ENCODE results near the gene GBGT1.

Gene GBGT1

DNA sequence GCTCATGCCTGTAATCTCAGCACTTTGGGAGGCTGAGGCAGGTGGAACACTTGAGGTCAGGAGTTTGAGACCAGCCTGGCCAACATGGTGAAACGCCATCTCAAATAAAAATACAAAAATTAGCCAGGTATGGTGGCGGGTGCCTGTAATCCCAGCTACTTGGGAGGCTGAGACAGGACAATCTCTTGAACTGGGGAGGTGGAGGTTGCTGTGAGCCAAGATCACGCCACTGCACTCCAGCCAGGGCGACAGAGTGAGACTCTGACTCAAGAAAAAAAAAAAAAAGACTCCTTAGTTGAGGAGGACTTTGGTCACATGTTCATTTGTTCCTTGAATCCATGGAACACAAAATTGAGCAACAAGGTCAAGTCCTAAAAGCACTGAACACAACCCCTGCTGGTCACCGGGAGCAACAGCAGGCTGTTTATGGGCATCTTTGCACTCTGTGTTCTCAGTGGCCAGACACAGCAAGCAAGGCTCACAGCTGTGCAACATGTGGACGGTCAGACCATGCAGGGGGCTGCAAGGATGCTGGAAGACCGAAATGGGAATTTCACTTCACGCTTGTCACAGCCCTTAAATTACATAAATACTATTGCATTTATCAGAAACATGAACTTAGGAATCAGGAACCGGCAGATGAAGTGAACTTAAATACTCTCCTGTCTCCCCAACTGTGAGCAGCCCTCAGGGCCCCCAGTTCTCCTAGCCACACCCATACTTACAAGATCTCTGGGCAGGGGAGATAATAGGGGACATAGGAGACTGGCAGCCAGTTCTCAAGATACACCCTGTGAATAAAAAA is 2.8 kb downstream of the GBGT1 start:
- DNase-seq, result peak; percentile 39

DNA sequence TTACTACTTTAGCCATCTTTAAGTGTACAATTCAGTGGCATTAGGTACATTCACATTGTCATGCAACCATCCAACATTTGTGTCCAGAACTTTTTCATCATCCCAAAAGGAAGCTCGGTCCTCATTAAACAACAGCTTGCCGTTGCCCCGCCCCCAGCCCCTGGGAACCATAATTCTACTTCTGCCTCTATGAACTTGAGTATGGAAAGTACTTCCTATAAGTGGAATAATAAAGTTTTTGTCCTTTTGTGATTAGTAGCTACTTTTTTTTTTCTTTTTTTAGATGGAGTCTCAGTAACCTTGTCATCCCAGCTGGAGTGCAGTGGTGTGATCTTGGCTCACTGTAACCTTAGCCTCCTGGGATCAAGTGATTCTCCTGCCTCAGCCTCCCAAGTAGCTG is 5.0 kb downstream of the GBGT1 start:
- DNase-seq, result no peak

DNA sequence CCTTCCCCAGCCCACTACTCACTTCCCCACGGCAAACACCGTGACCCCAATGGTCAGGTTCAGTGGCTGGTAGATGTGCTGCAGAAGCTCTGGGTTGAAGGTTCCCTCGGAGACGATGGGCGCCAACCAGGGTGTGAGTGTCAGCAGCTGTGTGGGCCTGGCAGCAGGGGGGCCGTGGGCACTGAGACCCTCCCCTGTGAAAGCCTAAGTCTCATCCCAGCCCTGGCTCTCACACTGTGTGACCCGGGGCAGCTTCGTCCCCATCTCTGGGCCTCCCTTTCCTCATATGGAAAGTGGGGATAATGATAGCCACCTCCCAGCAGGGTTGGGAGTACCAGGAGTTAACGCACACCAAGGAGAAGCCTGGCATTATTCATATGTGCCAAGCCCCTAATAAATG is 8.6 kb downstream of the GBGT1 start:
- DNase-seq, result no peak

DNA sequence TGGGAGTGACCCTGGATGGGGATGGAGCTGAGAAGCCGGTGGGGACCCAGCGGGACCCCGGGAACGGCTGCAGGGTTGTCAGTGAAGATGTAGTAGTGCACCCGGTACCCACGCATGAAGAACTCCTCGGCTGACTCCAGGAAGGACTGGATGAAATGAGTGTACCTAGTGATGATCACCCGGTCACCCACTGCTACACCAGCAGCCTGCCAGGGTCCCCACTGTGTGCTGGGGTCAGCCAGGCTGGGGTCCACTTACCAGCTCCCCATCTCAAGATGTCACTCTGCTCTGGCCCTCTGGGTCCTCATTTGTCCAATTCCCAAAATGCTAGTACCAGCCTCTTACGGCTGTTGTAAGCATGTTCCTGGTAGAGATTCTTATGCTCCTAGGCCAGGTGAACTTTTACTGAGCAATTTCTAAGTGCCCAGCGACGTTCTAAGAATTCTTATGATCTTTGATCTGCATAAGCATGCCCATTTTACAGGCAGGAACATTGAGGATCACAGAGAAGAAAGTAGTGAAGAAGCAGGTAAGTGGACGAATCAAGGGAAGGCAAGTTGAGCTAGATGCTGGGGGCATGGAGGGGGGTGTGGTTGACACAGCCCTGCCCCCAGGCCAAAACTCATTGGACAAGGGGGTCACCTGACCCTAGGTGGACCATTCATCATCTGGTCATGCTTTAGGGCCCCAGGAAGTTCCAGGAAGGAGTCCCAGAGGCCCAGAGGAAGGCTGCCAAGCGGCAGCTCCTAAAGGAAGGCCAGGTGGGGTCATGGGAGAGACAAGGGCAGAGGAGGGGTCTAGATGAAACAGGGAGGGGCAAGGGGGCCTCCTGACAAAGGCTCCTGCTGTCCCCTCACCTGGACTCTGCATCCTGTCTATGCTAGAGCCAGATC is 9.4 kb downstream of the GBGT1 start:
- DNase-seq, result no peak

DNA sequence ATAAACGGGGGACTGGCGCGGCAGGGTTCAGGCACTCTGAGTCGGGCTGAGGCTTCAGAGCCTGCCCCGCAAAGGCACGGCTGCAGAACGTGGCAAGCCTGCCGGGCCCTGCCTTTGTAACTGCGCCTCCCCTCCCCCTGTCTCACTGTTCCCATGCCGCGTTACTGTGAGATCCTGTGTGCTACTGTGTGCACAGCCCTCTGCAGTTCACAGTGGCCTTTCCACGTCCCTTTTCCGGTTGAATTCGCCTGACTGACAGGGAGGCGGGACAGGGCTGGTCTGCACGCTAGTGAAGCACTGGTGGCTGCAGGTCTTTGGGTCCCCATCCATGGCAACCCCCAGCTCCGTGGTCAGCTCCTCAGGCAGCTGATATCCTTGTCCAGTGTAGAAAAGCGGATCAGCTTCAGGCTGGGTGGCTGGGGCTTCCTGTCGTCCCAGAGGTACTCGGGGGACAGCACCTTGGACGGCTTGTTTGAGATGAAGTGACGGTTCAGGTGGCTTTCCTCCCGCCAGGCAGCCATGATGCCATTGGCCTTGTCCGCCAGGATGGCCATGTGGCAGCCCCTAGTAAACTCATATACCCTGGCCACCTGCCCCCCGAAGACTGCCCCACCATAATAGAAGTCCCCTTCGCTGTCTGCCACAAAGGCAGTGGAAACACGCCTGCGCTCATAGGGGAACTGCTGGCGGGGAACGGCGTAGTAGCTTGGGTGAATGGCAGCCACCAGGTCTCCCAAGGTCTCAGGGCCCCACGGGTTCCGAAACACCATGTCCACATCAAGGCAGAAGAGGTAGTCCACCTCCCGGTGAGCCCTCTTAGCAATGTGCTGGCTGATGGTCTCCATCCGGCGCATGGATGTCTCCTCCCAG is 10.3 kb downstream of the GBGT1 start:
- no peak for DNase-seq

DNA sequence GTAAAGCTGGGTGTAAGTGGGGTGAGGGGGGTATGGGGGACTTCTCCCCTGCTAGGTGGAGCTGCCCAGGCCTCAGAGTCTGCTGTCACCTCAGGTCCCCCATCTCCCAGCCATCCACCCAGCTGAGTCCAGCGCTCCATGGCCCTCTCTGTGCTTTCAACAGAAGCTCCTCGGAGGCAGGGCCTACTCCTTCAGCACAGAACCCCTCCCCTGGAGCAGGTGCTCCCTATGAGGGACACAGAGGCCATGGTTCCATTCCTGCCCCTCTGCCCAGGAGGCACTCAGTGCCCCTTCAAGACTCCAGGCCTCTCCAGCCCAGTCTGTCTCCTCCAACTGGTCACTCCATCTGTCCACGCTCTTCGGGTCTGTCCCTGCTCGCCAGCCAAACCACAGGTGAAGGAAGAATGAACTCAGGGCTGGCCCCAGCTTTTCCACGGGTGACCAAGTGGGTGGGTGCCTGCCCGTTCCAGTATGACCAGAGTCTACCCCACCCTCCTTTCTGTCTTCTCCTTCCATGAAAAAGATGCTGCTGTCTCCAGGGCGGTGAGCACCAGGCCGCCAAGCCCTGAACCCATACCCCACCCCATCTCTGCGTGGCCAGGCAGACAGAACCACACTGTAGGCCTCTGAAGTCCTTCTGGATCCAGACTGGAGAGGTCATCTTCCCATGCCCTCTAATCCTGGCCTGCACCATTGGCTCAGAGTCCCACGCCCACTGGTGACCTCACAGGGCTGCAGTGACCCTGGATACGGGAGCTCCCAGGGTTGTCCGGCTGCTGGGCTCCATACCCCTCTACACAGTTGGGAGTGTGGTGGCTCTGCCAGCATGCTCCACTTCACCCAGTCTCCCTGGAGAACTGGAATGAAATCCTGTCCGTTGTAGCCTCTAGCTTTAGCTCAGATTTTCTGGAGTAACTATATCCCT is 11.9 kb downstream of the GBGT1 start:
- DNase-seq, result no peak

DNA sequence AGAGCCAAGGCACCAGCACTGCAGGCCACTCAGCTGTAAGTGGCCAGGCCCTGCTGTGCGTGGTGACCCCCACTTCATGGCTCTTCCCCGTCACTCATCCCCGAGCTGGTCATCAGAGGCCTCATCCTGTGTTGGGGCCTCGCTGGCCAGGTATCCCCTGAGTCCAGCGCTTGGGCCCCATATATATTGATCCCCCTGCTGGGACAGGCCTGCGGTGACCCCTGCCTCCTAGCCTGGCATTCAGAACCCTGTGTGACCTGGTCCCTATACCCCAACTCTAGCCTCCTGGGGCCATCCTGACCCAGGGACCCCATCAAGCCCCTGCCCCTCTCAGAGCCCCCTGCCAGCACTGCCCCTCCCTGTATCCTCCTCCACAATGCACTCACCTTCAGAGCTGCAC is 12.7 kb downstream of the GBGT1 start:
- no peak for DNase-seq

DNA sequence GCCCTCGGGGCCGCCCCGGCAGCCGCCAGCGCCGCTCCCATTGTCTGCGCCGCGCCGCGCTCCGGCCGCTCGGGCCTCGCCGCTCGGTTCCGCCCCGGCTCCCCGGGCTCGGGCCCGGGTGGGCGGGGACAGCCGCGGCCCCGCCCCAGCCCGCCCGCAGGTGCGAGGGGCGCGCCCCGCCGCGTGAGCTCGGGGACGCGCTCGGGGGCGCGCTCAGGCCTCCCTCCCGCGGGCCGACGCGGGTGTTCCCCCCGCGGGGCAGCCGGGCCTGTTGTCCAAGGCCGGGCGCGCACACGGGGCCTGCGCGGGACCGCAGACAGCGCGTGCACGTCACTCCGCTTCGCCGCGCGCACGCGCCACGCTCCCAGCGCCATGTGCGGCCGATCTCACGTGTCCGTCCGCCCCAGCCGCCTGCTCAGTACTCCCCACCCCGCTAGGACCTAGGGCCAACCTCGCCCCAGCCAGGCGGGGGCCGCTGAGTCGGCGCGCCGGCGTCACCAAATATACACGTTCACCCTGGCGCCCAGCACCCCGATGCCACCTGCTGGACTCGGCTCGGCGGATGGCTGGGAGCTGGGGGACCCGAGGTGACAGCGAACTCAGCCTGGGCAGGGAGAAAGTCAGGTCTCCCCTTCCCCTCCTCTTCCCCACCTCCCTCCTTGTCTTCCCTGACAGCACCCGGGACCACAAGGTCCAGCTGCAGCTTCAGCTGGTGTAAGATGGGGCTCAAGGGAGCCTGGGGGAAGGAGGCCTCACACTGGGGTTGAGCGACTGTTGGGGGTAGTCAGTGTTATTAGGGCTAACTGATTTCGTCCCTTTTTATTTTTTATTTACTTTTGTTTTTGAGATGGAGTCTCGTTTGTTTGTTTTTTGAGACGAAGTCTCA is 14.3 kb downstream of the GBGT1 start:
- DNase-seq, result peak; percentile 76

DNA sequence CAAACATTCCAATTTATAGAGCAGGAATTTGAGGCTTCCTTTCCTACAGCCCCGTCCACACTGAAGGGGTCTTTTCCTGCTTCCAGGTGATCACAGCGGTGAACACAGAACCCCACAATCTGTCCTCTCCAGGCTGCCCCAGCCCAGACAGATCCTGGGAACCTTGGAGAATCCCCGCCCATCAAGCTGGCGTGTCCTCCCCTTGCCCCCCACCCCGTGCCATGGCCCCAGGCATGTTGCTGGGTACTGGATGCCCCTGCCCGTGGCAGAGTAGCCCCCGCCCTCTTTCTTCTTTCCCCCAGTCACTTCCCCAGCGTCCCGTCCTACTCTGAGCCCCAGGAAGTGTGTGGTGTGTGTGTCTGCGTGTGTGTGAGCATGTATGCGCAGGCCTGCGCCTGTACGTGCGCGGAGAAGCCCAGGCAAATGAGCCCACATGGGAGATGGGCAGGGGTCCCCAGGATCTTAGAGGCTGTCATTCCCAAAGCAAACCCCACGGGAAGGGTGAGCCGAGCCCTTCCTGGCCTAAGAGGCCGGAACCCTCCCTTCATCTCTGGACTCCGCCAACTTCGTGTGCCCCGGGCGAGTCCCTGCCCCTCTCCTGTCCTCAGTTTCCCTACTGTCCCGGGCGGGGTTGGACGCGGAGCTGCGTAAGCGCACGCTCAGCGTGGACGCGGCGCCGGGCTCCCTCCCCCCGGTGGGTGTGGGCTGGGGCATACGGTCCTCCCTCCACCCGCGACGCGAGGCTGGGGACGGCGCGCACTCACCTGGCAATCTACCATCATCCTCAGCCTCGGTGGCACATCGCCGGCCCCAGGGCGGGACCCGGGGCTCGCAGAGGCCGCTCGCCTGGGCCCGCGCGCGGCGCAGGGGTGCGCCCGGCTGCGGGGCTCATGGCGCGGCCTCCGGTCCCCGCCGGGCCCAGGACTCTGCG is 15.2 kb downstream of the GBGT1 start:
- peak; percentile 63 for DNase-seq

DNA sequence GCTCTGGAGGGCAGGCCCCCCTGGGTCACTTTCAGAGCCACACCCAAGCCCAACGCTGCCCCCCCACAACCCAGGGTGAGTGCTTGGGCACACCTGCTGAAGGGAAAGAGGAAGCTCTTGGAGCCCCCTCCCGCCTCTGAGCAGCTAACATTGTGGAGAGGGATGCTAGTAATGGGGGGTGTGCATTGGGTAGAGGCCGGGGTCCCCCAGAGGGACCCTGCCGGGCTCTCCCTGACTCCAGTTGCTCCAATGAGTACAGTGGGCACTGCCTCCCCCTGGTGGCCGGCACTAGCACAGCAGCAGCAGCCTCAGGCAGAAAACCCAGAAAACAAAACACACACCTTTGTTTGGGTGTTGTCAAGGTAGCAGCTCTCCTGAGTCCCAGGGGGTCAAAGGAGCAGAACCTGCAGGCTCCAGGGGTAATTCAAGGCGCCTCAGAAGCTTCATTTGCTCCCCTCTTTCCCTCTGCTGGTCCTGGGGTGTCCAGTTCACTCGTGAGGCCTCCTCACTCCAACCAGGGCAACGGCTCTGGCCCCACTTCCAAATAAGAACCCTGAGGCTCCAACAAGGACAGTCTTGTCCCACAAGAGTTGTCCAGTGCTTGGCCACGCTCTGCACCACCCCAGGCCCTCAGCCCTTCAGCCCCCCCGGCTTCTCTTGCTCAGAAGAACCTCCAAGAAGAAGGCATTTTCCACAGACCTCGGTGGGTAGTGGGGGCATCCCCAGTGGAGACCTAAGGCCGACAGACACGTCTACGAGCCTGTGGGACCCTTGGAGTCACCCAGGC is 16.1 kb downstream of the GBGT1 start:
- peak; percentile 88 for DNase-seq

DNA sequence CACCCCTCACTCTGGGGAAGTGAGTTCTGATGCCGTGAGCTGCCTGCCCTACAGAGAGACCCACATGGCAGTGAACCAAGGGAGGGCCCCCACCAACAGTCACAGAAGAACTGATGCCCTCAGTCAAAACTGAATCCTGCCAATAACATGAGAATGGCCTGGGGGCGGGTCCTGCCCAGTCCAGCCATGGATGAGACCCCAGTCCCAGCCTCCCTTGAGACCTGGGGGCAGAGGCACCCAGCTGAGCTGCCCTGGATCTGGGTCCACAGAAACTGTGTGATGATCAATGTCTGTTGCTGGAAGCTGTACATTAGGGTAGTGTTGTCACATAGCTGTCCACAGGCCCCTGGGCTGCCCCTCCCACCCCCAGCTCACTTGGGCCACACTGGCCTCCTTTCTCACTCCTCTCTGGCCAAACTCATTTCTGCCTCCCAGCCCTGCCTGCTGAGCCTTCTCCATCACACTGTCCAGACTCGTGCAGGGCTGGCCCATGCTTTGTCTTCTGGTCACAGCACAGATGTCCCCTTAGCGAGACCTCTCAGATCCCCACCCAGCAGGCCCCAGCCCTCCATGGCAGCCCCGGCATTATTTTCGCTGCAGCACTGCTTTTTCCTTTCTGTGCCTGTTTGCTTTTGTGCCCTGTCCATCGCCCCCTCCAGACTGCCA is 16.8 kb downstream of the GBGT1 start:
- DNase-seq, result no peak

DNA sequence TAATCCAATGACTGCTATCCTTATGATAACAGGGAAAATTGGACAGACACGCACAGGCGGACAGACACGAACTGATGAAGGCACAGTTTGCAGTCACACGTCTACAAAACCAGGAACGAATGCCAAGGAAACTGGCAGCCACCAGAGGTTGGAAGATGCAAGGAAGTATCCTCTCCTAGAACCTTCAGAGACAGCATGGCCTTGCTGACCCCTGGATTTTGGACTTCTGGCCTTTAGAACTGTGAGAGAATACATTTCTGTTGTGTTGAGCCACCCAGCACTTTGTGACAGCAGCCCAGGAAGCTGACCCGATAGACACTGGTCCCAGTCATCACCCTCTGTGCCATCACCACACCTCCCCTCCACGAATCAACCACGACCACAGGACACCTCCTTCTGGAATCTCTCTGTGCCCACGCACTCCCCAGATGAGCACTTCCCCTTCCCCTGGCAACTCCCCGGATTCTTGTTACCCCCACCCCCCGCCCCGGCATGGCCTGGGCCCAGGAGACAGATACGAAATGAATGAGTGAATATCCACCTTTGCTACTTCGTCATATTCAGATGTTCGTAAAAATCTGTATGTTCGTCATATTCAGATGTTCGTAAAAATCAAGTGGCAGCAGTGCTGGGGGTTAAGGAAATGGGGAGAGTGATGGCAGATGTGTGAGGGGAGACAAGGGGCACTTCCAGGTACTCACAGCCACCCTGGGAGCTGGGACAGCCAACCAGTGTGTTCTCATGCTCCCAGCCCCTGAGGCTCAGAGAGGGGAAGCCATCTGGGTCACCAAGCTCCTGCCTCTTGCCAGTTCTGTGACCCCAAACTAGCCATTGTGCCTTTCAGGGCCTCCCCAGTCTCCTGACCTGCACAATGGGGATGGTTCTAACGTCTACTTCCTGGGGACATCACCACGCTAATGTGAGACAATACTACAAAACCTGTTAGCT is 18.5 kb downstream of the GBGT1 start:
- DNase-seq, result no peak

DNA sequence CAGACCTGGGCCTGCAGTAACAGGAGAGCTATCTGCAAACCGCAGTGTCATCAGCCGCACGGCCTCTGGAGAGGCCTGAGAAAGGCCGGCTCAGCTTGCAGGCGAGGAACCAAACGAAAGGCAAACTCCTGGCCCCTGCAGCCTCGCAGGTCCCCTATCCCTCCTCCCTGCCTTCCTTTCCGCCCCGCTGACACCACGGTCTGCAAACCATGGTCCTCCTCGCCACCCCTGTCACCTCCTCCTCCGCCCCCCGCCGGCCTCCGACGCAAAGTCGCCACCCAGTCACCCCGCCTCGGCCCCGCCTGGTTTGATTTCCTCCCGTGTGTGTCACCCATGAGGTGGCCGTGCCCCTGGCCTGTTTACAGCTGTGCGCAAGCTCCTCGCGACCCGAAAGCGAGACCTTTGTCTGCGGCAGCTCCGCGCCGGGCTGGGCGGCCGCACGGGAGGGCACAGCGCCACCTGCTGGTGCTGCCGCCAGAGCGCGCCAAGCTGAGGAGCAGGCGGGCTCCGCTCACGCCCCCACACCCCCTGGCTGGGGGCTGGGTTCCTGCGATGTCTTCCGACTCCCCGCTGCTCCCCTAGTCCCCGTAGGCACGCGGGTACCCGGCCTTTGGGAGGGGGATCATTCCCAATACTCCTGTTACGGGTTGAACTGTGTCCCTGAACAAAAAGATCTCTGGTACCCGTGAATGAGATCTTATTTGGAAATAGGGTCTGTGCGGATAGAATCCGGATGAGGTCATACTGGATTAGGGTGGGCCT is 19.4 kb downstream of the GBGT1 start:
- DNase-seq, result peak; percentile 94

DNA sequence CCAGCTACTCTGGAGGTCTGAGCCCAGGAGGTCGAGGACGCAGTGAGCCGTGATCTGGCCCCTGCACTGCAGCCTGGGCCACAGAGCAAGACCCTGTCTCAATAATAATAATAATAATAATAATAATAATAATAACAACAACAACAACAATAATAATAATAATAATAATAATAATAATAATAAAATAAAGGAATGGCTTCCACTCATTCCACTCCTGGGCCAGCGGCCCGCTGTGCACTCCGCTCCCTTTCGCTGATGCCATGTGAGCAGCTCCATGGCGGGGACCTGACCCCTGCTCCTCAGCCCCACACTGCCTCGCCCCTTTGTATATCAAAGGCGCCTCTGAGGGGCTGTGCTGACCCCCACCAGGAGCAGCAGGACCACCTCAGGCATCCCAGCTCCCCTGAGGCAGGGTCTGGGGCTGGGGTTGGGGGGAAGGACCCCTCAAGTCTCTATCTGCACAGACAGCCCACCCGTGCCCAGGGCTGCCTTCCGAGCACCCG is 20.0 kb downstream of the GBGT1 start:
- DNase-seq, result no peak

DNA sequence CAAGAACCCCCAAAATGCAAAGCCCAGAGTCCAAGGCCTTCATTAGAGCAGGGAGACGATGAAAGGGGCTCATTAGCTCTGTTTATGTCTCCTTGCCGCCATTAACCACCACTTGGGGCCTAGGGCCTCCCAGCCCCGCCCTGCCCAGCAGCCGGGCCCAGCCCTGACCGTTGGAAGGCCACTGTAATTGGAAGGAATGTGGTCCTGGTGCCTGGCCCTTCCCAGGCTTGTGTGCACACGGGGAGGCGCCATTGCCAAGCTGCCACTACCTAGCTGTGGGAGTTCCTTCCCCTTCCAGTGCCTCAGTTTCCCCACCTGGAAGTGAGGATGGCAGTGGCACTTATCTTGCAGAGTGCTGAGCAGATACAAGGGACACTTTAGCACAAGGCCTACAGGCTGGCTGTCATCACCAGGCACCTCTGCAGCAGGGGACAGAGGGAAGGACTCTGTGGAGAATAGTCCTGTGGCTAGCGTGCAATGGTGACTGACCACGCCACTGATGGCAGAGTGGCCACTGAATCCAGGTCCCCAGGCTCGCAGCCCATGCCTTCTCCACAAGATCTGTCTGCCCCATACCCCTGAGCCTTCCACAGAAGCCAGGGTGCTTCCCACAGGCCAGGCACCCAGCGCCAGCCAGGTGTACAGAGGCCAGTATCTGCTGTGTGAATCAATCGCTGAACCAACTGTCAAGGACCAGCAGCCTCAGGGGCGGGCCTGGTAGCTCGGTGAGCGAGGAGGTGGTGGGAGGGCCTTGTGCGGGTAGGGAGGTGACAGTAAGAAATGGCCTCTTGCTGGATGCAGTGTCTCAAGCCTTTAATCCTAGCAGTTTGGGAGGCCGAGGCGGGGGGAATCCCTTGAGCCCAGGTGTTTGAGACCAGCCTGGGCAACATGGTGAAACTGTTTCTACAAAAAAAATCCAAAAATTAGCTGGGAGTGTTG is 20.8 kb downstream of the GBGT1 start:
- DNase-seq, result peak; percentile 44
